Upper lobe of left lung (tissue), 6 donors: ENCODE measurements around the gene VSTM2B. TPM values are rescaled to one million over a fixed set of nuclear protein-coding genes. Genes with fewer than 3 reads are reported as not detected.

ENCODE experiments used
- ATAC-seq, 2 donors: fragments of 200-7000 bp; cut with Tn5 transposase; one replicate each; pipeline ENCODE4 v1.9.1; 2022; ENCODE audit warnings: mild to moderate bottlenecking in 2 of 2, moderate library complexity in 2 of 2; ENCODE audit not compliant: low FRiP score in 2 of 2
- DNase-seq, 2 donors: peaks; one replicate each; pipeline ENCODE4 v3.0.0-alpha.2; 2019 to 2020
- H3K27ac ChIP-seq, 4 donors: fragments of 200-600 bp; sonication (generic); one replicate each; pipeline ENCODE4 v1.5.1; 2016 to 2019
- H3K27me3 ChIP-seq, 4 donors: fragments of 200-600 bp; sonication (generic); one replicate each; pipeline ENCODE4 v1.5.1; 2017 to 2019
- H3K36me3 ChIP-seq, 4 donors: fragments of 200-600 bp; sonication (generic); one replicate each; pipeline ENCODE4 v1.5.1; 2016 to 2019
- H3K4me1 ChIP-seq, 4 donors: fragments of 200-600 bp; sonication (generic); one replicate each; pipeline ENCODE4 v1.5.1; 2018 to 2019
- H3K4me3 ChIP-seq, 4 donors: fragments of 200-600 bp; sonication (generic); one replicate each; pipeline ENCODE4 v1.5.1; 2017 to 2019; ENCODE audit warnings: mild to moderate bottlenecking in 2 of 4, moderate library complexity in 1 of 4
- H3K9me3 ChIP-seq, 4 donors: fragments of 200-600 bp; sonication (generic); one replicate each; pipeline ENCODE4 v1.5.1; 2018 to 2019
- CTCF ChIP-seq, 6 experiments: fragments of 450-650 bp in 4 of 6; fragments of 200-600 bp in 2 of 6; sonication (generic) in 2 of 6; IDR thresholded peaks; one replicate each; pipeline ENCODE4 v1.5.1; 2016 to 2019; ENCODE audit warnings: antibody characterized with exemption in 6 of 6
- EP300 ChIP-seq, 4 donors: sonication (generic); formaldehyde crosslinking; IDR thresholded peaks; one replicate each; pipeline ENCODE4 v1.5.1; 2017; ENCODE audit warnings: antibody characterized with exemption in 4 of 4, control low read depth in 2 of 4
- POLR2A ChIP-seq, 4 donors: fragments of 450-650 bp; IDR thresholded peaks; one replicate each; pipeline ENCODE4 v1.5.1; 2016 to 2017; ENCODE audit warnings: antibody characterized with exemption in 4 of 4, mild to moderate bottlenecking in 2 of 4
- POLR2AphosphoS5 ChIP-seq, 2 donors: sonication (generic); formaldehyde crosslinking; IDR thresholded peaks; one replicate each; pipeline ENCODE4 v1.5.1; 2017; ENCODE audit warnings: antibody characterized with exemption in 2 of 2
- WGBS, 2 donors: methylation state at CpG; one replicate each; pipeline ENCODE4 v1.1.5; 2017 to 2018; 5-methylcytosine and 5-hydroxymethylcytosine counted together
- total RNA-seq, 6 donors: library from RNA; depleted of rRNA in 4 of 6; stranded (reverse); fragments of >200 nt in 4 of 6; gene quantifications; one replicate each; pipeline versions ENCODE4 v1.1.0 to v1.2.1, GENCODE V29; 2016 to 2021
- donor health status: DM: no; HTN: no; CAD: no; lungs with moderate emphysema.
- donor health status: DM: no; HTN: yes; CAD: no; lungs with severe emphysema.

The VSTM2B gene
- total RNA-seq, 6 donors from 2014 or later, result not detected

DNA sequence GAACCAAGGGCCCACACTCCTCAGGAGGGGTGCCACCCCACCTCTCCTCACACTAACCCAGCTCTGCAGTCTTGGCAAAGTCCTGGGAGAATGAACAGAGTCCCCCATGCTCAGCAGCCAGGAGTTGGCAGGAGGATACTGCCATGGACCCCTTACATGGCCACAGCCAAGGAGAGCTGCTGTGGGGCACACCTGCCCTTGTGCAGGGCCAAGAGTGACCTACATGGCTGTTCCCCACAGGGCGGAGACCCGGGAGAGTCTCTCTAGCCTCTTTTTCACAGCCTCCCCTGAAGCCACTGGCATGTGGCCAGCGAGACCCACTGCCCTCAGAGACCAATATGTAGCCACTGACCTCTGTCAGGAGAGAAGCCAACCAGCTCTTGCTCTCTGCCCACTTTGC is 45.9 kb upstream of the VSTM2B start:
- TF ChIP-seq POLR2AphosphoS5 (IDR thresholded peaks at IDR 0.05) (no peak), CTCF (IDR thresholded peaks at IDR 0.05) (no peak), EP300 (IDR thresholded peaks at IDR 0.05) (no peak), POLR2A (IDR thresholded peaks at IDR 0.05) (no peak)
- Histone ChIP-seq H3K36me3 (no peaks in the 10 kb centered on the region), H3K9me3 (peaks cover 0 to 11% (median 7%) of the 10 kb centered on the region in 4 donors), H3K27me3 (no peaks in the 10 kb centered on the region), H3K4me1 (no peaks in the 10 kb centered on the region), H3K27ac (no peak overlapping the region), H3K4me3 (no peak overlapping the region)
- 68 to 76% methylated on average over 2 to 3 of the region's 3 CpGs for WGBS, 2 donors
- DNase-seq (no peak), ATAC-seq (no peak)

GRCh38 chr19:29480507-29480906 is 45.3 kb upstream of the VSTM2B start:
- H3K4me1 ChIP-seq, result no peaks in the 10 kb centered on the region
- no peak overlapping the region for H3K4me3 ChIP-seq
- no peaks in the 10 kb centered on the region for H3K36me3 ChIP-seq
- ATAC-seq (no peak), DNase-seq (no peak)
- H3K27ac ChIP-seq, result no peak overlapping the region
- WGBS, 2 donors, result 74 to 84% methylated on average over 7 of the region's 7 CpGs
- TF ChIP-seq POLR2A (IDR thresholded peaks at IDR 0.05), result no peak
- TF ChIP-seq EP300 (IDR thresholded peaks at IDR 0.05), result no peak
- no peak for TF ChIP-seq POLR2AphosphoS5 (IDR thresholded peaks at IDR 0.05)
- TF ChIP-seq CTCF (IDR thresholded peaks at IDR 0.05), result no peak
- no peaks in the 10 kb centered on the region for H3K27me3 ChIP-seq
- peaks cover 0 to 11% (median 7%) of the 10 kb centered on the region in 4 donors for H3K9me3 ChIP-seq

GRCh38 chr19:29482855-29483640 is 42.7 kb upstream of the VSTM2B start:
- ATAC-seq (no peak), DNase-seq (peak in 1 of 2 donors; percentile 27)
- 67 to 70% methylated on average over 7 of the region's 7 CpGs for WGBS, 2 donors
- H3K4me3 ChIP-seq, result no peak overlapping the region
- no peaks in the 10 kb centered on the region for H3K27me3 ChIP-seq
- no peaks in the 10 kb centered on the region for H3K4me1 ChIP-seq
- no peak overlapping the region for H3K27ac ChIP-seq
- no peak for TF ChIP-seq POLR2A (IDR thresholded peaks at IDR 0.05)
- no peak for TF ChIP-seq POLR2AphosphoS5 (IDR thresholded peaks at IDR 0.05)
- TF ChIP-seq CTCF (IDR thresholded peaks at IDR 0.05), result no peak
- TF ChIP-seq EP300 (IDR thresholded peaks at IDR 0.05), result no peak
- H3K9me3 ChIP-seq, result peaks cover 0 to 11% (median 7%) of the 10 kb centered on the region in 4 donors
- no peaks in the 10 kb centered on the region for H3K36me3 ChIP-seq

GRCh38 chr19:29483641-29483920 is 42.2 kb upstream of the VSTM2B start:
- DNase-seq (no peak), ATAC-seq (no peak)
- Histone ChIP-seq H3K36me3 (no peaks in the 10 kb centered on the region), H3K9me3 (peaks cover 0 to 11% (median 7%) of the 10 kb centered on the region in 4 donors), H3K27me3 (no peaks in the 10 kb centered on the region), H3K4me1 (no peaks in the 10 kb centered on the region), H3K4me3 (no peak overlapping the region), H3K27ac (no peak overlapping the region)
- WGBS, 2 donors, result 87% methylated on average over 5 of the region's 5 CpGs; no CpG with 5 or more reads in 1 of the 2 donors
- TF ChIP-seq CTCF (IDR thresholded peaks at IDR 0.05) (no peak), EP300 (IDR thresholded peaks at IDR 0.05) (no peak), POLR2AphosphoS5 (IDR thresholded peaks at IDR 0.05) (no peak), POLR2A (IDR thresholded peaks at IDR 0.05) (no peak)
